ENCODE data around the gene PLEK2.
"Not testable (repeated sequence)": the region's sequence is repeated elsewhere in the genome, so short reads cannot be mapped to it uniquely, and the experiment has no call there.

PLEK2 gene

GRCh38 chr14:67358924-67359774, 52.8 kb downstream of the PLEK2 start:
- no peak for DNase-seq

GRCh38 chr14:67357969-67358354, 54.0 kb downstream of the PLEK2 start:
- DNase-seq = no peak

GRCh38 chr14:67357186-67357968, 54.6 kb downstream of the PLEK2 start:
- no peak for DNase-seq

GRCh38 chr14:67352055-67352454, 59.9 kb downstream of the PLEK2 start:
- no peak for DNase-seq

- no peak for DNase-seq
Measured at GRCh38 chr14:67345583-67345982, 66.4 kb downstream of the PLEK2 start.

GRCh38 chr14:67343601-67344230, 68.2 kb downstream of the PLEK2 start:
- DNase-seq = peak; percentile 25

- not testable (repeated sequence) for DNase-seq
Measured at GRCh38 chr14:67341231-67341630, 70.7 kb downstream of the PLEK2 start.

All from activated CD4-positive, alpha-beta T cell treated with anti-CD3 and anti-CD28 coated beads, Interleukin-2, Interleukin-6, amounts not matched to agents 100 ng/mL and 50 ng/mL, durations not matched to agents 16 hours and 8 hours (primary cell).